HG02943 (cell line): ENCODE data around the gene FLRT1.
"Not testable (repeated sequence)": the region's sequence is repeated elsewhere in the genome, so short reads cannot be mapped to it uniquely, and the experiment has no call there.

ENCODE experiments used
- ATAC-seq: cut with Tn5 transposase; IDR thresholded peaks from one replicate; pipeline ENCODE4 v1.9.1; 2021; ENCODE audit warnings: mild to moderate bottlenecking, low read depth, moderate library complexity; ENCODE audit not compliant: unreplicated experiment

FLRT1 gene

DNA sequence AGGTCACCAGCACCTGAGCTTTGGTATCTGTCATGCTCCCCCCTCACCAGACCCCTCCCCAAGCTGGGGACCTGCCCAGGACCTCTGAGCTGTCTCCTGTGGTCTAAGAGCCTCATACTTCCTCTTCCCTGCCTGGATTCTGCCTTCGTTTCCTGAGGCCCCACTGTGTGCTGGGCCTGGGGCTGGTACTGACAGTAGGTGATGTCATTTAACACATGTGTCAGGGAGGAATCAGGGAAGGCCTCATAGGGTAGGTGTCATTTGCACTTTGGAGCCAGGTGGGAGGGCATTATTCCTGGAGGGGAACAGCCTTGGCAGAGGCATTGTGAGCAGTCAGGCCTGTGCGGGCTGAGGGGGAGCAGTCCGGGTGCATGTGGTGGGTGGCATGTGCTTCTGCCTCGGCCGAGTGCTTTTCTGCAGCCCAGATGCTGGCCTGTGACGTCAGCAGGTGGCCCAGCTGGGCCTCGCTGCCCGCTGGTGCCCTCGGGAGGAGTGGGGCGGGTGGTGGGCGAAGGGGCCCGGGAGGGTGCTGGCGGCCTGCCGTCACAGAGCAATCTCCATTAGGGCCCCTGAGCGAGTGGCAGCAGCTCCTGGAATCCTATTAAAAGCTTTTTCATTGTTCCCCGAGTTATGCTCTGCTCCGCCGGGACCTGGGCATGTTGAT is 9.1 kb downstream of the FLRT1 start:
- no peak for ATAC-seq

- ATAC-seq, result no peak
These were observed 10.0 kb downstream of the FLRT1 start for GRCh38 chr11:64045700-64046099.

DNA sequence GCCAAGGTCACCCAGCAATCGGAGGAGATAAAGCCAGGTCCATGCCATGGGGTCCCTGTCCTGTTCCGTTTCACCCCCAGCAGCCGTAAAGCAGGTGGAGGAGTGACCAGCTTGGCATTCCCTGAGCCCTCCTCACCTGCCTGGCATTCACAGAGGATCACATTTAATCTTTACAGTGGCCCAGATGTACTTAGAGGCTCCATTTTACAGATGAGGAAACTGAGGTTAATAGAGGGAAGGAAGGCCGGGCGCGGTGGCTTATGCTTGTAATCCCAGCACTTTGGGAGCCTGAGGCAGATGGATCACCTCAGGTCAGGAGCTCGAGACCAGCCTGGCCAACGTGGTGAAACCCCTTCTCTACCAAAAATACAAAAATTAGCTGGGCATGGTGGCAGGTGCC is 11.6 kb downstream of the FLRT1 start:
- ATAC-seq, result not testable (repeated sequence)

DNA sequence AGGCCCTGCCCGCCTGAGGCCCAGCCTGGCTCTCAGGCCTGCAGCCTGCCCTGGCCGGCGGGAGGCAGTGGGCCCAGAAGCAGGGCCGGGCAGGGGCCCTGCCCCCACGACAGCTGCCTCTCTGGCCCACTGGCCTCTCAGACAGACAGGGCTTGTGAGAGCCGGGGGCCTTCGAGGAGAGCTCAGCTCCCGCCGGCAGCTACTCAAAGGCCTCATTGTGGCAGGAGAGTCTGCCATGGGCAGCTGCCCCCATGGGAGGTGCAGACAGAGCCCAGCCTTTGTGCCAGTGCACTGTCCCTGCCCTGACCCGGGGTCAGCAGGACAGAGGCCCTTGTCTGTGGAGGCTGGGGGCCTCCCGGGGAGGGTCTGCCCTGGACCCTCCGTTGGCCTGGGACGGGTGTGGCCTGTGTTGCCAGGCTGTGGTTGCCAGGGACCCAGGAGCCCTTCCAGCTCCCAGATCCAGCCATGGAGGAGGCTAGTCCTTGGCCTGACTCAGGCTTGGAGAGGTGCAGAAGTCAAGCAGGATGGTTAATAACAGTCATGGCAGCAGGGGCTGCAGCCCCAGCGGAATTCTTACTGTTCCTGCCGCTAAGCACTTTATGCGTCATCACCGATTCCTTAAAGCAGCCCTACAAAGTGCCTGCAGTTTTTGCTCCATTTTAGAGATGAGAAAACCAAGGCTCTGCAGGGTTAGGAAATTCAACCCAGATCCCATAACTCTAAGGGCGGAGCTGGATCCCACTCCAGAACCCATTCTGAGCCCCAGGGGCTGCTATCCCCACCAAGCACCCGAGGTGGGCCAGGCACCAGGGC is 12.5 kb downstream of the FLRT1 start:
- no peak for ATAC-seq

- ATAC-seq, result no peak
These were observed 13.8 kb downstream of the FLRT1 start for GRCh38 chr11:64049509-64049908.

DNA sequence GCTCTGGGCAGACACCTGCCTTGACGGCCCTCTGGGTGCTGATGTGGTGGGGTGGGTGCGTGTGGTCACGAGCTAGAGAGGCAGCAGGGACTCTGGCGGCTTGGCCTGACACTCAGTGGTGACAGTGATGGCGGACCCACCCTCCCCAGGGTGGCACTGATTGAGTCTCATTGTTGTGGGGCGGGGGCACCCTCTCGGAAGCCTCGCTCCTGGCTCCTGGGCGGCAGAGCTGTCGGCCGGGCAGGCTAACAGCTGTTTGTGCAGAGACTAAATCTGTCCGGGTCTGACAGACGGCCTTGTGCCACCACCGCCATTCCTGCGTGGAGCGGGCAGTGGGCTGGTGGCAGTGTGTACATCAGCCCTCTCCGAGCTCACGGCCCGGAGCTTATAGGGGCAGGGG is 15.6 kb downstream of the FLRT1 start:
- ATAC-seq, result no peak

DNA sequence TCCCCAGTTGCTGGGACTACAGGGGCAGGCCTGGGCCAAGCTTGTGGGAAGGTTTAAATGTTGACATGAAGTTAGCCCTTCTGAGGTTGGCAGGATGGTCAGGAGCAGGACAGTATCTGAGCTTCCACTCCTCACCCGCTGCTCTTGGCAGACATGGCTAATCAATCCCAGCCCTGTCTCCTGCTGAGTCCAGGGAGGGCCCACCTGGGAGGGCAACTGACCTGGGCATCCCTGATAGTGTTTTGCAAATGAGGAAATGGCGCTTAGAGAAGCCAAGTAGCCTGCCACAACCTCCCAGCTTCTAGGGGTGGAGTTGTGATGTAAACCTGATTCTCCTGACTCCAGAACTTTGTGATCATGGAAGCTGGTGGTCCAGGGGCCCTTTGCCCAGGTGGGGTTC is 16.7 kb downstream of the FLRT1 start:
- ATAC-seq, result no peak

GRCh38 chr11:64052938-64053622 is 17.3 kb downstream of the FLRT1 start:
- no peak for ATAC-seq

DNA sequence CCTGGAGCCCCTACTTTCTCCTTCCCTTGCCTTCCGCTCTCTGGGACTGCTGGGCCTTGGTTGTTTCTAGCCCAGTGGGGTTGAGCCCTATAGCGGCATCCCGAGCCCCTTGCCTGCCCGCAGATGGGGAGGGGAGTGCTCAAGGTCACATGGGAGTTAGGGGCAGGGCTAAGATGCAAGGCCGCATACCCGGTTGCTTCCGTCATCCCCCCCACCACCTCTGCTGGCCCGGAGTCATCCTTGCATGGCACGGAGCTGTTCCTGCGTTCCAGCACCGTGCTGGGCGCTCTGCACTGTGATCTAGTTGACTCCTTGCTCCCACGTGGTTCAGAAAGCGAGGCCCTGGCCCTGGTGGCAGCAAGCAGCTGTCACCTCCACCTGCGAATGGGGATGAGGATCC is 18.0 kb downstream of the FLRT1 start:
- ATAC-seq, result no peak

- no peak for ATAC-seq
These were observed 19.3 kb downstream of the FLRT1 start for GRCh38 chr11:64055077-64055476.

- ATAC-seq, result no peak
These were observed 20.6 kb downstream of the FLRT1 start for GRCh38 chr11:64056213-64056785.

GRCh38 chr11:64056861-64057260 is 21.1 kb downstream of the FLRT1 start:
- ATAC-seq, result no peak

DNA sequence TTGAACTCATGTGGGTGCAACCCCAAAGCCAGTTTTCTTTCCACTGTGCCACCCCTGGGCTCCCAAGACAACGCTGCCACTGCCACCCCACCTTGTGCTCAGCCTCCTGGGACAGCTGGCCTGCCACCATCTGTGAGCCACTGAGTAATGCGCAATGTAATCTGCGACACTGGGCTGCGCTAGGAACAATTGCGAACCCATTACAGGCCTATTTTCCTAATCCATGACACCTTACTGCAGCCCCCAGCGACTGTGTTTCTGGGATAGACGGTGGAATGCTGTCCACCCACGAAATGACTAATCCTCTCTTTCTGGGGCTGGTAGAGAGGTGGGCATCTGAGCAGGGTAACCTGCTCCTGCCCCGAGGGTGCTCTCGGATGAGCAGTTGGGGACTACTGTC is 22.2 kb downstream of the FLRT1 start:
- ATAC-seq, result no peak

GRCh38 chr11:64058494-64058893 is 22.8 kb downstream of the FLRT1 start:
- no peak for ATAC-seq

DNA sequence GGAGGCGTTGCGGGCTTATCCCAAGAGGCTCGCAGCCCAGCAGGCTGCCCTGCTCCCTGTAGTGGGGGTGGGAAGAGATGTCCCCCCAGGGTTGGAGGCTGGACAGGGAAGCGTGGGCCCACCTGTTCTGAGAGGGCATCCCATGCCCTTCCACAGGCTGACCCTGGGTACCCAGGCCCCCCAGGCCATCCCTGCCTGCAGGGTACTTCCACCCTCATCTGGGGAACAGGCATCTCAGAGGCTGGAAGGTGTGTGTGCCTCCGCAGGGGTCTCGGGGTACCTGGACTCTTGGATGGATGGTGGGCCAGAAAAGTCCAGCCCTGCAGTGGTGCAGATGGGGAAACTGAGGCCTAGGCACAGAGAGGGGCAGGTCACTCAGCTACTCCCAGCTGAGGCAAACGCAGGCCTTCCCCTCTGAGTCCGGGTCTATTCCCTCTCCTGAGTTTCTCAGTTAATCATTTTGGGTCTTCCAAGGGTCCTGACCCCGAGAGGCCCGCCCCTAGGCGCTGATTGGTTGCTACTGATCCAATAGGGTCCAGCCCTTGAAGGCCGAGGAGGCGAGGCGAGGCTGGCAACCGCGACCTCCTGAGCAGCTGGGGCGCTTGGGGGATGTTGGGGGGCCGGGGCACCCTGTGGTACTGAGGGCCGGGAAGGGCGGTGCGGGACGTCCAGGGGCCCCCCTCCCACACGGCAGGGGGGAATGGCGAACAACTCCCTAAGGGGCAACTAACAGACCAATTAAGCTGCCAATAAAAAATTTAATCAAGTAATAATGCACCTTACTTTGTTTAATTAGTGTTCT is 23.8 kb downstream of the FLRT1 start:
- no peak for ATAC-seq

GRCh38 chr11:64060263-64060860 is 24.6 kb downstream of the FLRT1 start:
- ATAC-seq, result no peak

DNA sequence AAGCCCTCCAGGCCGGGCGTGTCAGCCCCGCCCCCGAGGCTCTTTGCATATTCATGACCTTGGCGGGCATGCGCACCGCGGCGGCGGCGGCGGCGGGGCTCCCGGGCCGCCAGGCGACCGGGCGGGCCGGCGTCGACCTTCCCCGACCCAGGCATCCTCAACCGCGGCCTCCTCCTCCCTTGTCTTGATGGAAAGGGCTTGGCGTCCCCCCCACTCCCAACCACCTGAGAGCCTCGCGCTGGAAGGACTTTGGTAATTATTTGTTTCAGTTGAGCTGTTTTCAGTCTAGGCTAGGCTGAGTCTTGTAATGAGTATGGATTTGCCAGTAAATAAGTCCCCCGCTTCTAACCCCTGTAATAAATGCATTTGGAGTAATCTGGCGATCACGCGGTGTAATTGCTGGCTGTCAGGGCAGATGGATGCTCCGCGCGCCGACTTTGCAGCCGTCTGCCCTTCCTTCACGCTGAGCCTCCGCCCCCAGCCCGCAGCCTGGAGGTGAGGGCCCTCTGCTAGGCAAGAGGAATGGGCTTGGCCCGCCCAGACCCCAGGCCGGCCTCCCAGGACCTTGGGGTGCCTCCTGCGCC is 25.2 kb downstream of the FLRT1 start:
- no peak for ATAC-seq

DNA sequence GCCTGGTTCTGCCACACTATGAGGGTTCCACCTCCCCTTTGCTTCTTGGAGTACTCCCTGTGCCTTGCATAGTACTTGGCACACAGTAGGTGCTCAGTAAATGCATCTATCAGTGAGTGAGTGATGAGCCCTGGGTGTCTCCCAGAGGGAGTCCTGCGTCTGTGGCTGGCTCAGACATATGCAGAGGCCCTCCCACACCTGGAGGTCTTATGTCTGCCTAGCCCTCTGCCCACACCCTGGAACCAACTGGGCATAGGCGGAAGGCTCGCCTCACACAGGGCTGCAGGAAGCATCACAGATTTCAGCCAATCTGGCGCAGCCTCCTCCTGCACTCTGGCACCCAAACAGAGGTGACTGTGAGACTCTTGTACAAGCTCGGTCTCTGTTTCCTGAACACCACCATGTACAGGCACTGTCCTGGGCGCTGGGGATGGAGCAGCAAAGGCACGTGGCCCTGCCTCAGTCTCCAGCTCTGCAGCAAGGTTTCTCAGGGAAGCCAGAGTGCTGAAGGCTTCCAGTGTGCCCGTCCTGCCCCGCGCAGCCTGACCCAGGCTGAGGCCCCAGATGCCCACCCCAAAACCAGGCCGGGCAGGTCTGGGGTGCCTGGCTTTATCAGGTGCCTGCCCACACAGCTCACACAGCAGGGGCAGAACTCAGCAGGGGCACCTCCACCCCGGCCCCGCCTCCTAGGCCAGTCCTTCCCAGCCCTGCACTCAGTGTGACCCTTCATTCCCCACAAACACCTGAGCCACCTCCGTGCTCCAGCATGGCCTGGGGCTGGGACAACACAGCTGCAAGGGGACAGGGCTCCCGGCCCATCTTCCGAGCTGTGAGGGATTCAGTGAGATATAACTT is 26.7 kb downstream of the FLRT1 start:
- ATAC-seq, result no peak

DNA sequence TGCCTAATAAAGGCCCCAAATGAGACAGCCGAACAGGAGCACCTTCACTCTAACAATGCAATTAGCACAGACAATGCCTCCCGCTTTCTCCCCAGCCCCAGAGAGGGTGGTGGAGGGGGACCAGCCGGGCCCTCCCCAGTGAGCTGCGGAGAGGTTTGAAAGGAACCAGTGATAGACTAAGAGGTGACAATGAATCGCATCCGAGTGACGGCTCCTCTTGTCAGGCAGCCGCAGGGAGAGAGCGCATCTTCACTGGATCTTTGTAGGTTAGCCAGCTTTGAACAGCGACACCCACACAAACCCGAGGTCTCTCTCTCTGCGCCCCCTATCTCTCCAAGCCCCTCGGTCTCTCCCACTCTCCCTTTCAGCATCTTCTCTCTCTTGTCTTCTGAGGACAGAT is 28.0 kb downstream of the FLRT1 start:
- ATAC-seq, result no peak
